AG04450 (cell line): ENCODE results near the gene IL12A. TPM values are rescaled to one million over a fixed set of nuclear protein-coding genes. Genes with fewer than 3 reads are reported as not detected.

Experiments used
- CTCF ChIA-PET: fragments of 300-600, 350-600 bp; formaldehyde crosslinking; extraction: SDS; loops from one replicate; lab custom pipeline; 2022; ENCODE audit warnings: antibody characterized with exemption, inconsistent platforms; lab: Charles Lee
- POLR2A ChIA-PET: fragments of 350-600 bp; formaldehyde crosslinking; extraction: SDS; loops from one replicate; lab custom pipeline; 2021; ENCODE audit warnings: antibody characterized with exemption, inconsistent platforms; lab: Yijun Ruan, JAX
- DNase-seq: peaks from one replicate; pipeline ENCODE4 v3.0.0-alpha.2; 2011; ENCODE audit warnings: low read depth, low spot score
- H3K27ac ChIP-seq: one replicate; pipeline ENCODE4 v1.5.1; 2012; ENCODE audit warnings: low read depth, low read length, control low read depth
- H3K27me3 ChIP-seq: one replicate; pipeline ENCODE4 v1.6.0; 2012; ENCODE audit warnings: low read length; ENCODE audit not compliant: control insufficient read depth, insufficient read depth
- H3K4me3 ChIP-seq: 2 replicates; pipeline ENCODE4 v1.5.1; 2011; ENCODE audit warnings: mild to moderate bottlenecking, low read depth, low read length, control low read depth
- H3K9me3 ChIP-seq: 2 replicates; pipeline ENCODE4 v1.5.1; 2012; ENCODE audit warnings: low read length; ENCODE audit not compliant: control insufficient read depth, insufficient read depth
- CTCF ChIP-seq: IDR thresholded peaks from 2 replicates; pipeline ENCODE4 v1.5.1; 2011; ENCODE audit warnings: low read depth, low read length, control low read depth, inconsistent platforms
- polyA plus RNA-seq: library from polyadenylated mRNA; depleted of rRNA; stranded (reverse); fragments of >200 nt; gene quantifications from 2 replicates; pipeline ENCODE4 v1.2.3, GENCODE V29; 2011

IL12A gene
- polyA plus RNA-seq, 1 experiment: 3.6 TPM

- TF ChIP-seq CTCF: no peak
- H3K4me3 ChIP-seq: no peak overlapping the region
- POLR2A ChIA-PET: no interaction called here
- no peak for DNase-seq
- no peak overlapping the region for H3K27ac ChIP-seq
- CTCF ChIA-PET: interaction anchor here (0.7 to 1.3 kb wide), 3 partner anchors 127 to 377 kb away, joined by 3 read pairs; no protein-coding TSS in a partner anchor
- H3K9me3 ChIP-seq: no peaks in the 10 kb centered on the region; the same call in 1 of the 2 replicates
- peaks cover 12% of the 10 kb centered on the region for H3K27me3 ChIP-seq
Observed at GRCh38 chr3:160035757-160036156, 47.1 kb downstream of the IL12A start.

- no peak for TF ChIP-seq CTCF
- POLR2A ChIA-PET: no interaction called here
- Histone ChIP-seq H3K4me3 (peak overlapping the region; percentile 53), H3K9me3 (no peaks in the 10 kb centered on the region; the same call in 1 of the 2 replicates), H3K27me3 (peaks cover 16% of the 10 kb centered on the region), H3K27ac (no peak overlapping the region)
- CTCF ChIA-PET: interaction anchor here (0.5 to 2.4 kb wide), 3 partner anchors 126 to 375 kb away, joined by 3 to 6 read pairs (median 5); no protein-coding TSS in a partner anchor
- DNase-seq: no peak
Observed at GRCh38 chr3:160038862-160039562, 50.4 kb downstream of the IL12A start.

- ChIA-PET POLR2A (no interaction called here), CTCF (interaction anchor here (2.3 to 2.4 kb wide), 2 partner anchors 8 to 374 kb away, joined by 6 to 11 read pairs; no protein-coding TSS in a partner anchor)
- H3K27ac ChIP-seq: no peak overlapping the region
- H3K4me3 ChIP-seq: no peak overlapping the region
- DNase-seq: no peak
- H3K27me3 ChIP-seq: peaks cover 16% of the 10 kb centered on the region
- no peaks in the 10 kb centered on the region; the same call in 1 of the 2 replicates for H3K9me3 ChIP-seq
- no peak for TF ChIP-seq CTCF
Observed at GRCh38 chr3:160040181-160040580, 51.5 kb downstream of the IL12A start.

- Histone ChIP-seq H3K4me3 (no peak overlapping the region), H3K9me3 (no peaks in the 10 kb centered on the region; the same call in 1 of the 2 replicates), H3K27me3 (peaks cover 16% of the 10 kb centered on the region), H3K27ac (no peak overlapping the region)
- no peak for TF ChIP-seq CTCF
- CTCF ChIA-PET: interaction anchor here (0.6 to 2.3 kb wide), 2 partner anchors 10 to 444 kb away, joined by 3 to 11 read pairs; no protein-coding TSS in a partner anchor
- no peak for DNase-seq
- POLR2A ChIA-PET: no interaction called here
Observed at GRCh38 chr3:160041465-160041864, 52.8 kb downstream of the IL12A start.

GRCh38 chr3:160044121-160044520 lies 55.5 kb downstream of the IL12A start:
- TF ChIP-seq CTCF: no peak
- peaks cover 8% of the 10 kb centered on the region for H3K27me3 ChIP-seq
- ChIA-PET CTCF (interaction anchor here (0.6 to 1.0 kb wide), 4 partner anchors 11 to 160 kb away, joined by 3 to 9 read pairs (median 5); no protein-coding TSS in a partner anchor), POLR2A (no interaction called here)
- no peak overlapping the region for H3K4me3 ChIP-seq
- H3K9me3 ChIP-seq: no peaks in the 10 kb centered on the region
- no peak for DNase-seq
- no peak overlapping the region for H3K27ac ChIP-seq
